ENCODE measurements around the gene SLC22A25. TPM values are rescaled to one million over a fixed set of nuclear protein-coding genes. Genes with fewer than 3 reads are reported as not detected.

Gene SLC22A25
- total and polyA plus RNA-seq, 2 of the 13 experiments (the other 11 are each of a cell fraction or from before 2014, with no cell fraction given): 0.18 to 0.42 TPM

GRCh38 chr11:63239254-63239653 lies 4.1 kb downstream of the SLC22A25 start (continued):
- TF ChIP-seq, protein P1, sequence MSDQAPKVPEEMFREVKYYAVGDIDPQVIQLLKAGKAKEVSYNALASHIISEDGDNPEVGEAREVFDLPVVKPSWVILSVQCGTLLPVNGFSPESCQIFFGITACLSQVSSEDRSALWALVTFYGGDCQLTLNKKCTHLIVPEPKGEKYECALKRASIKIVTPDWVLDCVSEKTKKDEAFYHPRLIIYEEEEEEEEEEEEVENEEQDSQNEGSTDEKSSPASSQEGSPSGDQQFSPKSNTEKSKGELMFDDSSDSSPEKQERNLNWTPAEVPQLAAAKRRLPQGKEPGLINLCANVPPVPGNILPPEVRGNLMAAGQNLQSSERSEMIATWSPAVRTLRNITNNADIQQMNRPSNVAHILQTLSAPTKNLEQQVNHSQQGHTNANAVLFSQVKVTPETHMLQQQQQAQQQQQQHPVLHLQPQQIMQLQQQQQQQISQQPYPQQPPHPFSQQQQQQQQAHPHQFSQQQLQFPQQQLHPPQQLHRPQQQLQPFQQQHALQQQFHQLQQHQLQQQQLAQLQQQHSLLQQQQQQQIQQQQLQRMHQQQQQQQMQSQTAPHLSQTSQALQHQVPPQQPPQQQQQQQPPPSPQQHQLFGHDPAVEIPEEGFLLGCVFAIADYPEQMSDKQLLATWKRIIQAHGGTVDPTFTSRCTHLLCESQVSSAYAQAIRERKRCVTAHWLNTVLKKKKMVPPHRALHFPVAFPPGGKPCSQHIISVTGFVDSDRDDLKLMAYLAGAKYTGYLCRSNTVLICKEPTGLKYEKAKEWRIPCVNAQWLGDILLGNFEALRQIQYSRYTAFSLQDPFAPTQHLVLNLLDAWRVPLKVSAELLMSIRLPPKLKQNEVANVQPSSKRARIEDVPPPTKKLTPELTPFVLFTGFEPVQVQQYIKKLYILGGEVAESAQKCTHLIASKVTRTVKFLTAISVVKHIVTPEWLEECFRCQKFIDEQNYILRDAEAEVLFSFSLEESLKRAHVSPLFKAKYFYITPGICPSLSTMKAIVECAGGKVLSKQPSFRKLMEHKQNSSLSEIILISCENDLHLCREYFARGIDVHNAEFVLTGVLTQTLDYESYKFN (CRISPR knock-in tag; conservative IDR thresholded peaks at IDR 0.05): peak; percentile 90
- peak; percentile 67 for TF ChIP-seq TCF7 (IDR thresholded peaks at IDR 0.05; ENCODE audit: low read depth)
- TF ChIP-seq POGZ (CRISPR knock-in tag; IDR thresholded peaks at IDR 0.05): 0 out of 2 replicates have a peak, but pooled peaks have one; percentile 21
- TF ChIP-seq NR2F6 (IDR thresholded peaks at IDR 0.05): peak; percentile 51; the same call in 1 of the 2 replicates
- TF ChIP-seq NR2F6 (CRISPR knock-in tag; IDR thresholded peaks at IDR 0.05): peak; percentile 24; the same call in 1 of the 2 replicates
- peak; percentile 67; the same call in 1 of the 2 replicates for TF ChIP-seq MIXL1 (CRISPR knock-in tag; IDR thresholded peaks at IDR 0.05)
- TF ChIP-seq CBX5 (CRISPR knock-in tag; IDR thresholded peaks at IDR 0.05; ENCODE audit: borderline replicate concordance): no peak
- TF ChIP-seq NONO (IDR thresholded peaks at IDR 0.05): no peak
- no peak for TF ChIP-seq NONO (CRISPR knock-in tag; conservative IDR thresholded peaks at IDR 0.05)
- TF ChIP-seq NCOR1 (IDR thresholded peaks at IDR 0.05; ENCODE audit: borderline replicate concordance, low read length): peak; percentile 26; the same call in 1 of the 2 replicates
- peak; percentile 90 for TF ChIP-seq FOXA3 (CRISPR knock-in tag; IDR thresholded peaks at IDR 0.05)
- TF ChIP-seq SP4 (CRISPR knock-in tag; IDR thresholded peaks at IDR 0.05): no peak
- no peak for TF ChIP-seq BRD4 (CRISPR knock-in tag; IDR thresholded peaks at IDR 0.05)
- TF ChIP-seq MAF1 (CRISPR knock-in tag; IDR thresholded peaks at IDR 0.05; ENCODE audit: borderline replicate concordance): no peak
- peak; percentile 78 for TF ChIP-seq NCOA2 (CRISPR knock-in tag; IDR thresholded peaks at IDR 0.05)
- TF ChIP-seq ZBTB43 (CRISPR knock-in tag; conservative IDR thresholded peaks at IDR 0.05): peak; percentile 78
- no peak for TF ChIP-seq NR2C2 (CRISPR knock-in tag; IDR thresholded peaks at IDR 0.05; ENCODE audit: borderline replicate concordance)
- TF ChIP-seq ZNF605 (CRISPR knock-in tag; IDR thresholded peaks at IDR 0.05): no peak
- no peak for TF ChIP-seq MTF2 (CRISPR knock-in tag; IDR thresholded peaks at IDR 0.05; ENCODE audit: borderline replicate concordance)
- no peak for TF ChIP-seq CENPBD1 (CRISPR knock-in tag; IDR thresholded peaks at IDR 0.05; ENCODE audit: borderline replicate concordance, low read depth)
- peak; percentile 67 for TF ChIP-seq HNF4G (IDR thresholded peaks at IDR 0.05; ENCODE audit: borderline replicate concordance, low read depth, low read length)
- no peak for TF ChIP-seq HNF4G (CRISPR knock-in tag; IDR thresholded peaks at IDR 0.05; ENCODE audit: borderline replicate concordance, low read depth)
- TF ChIP-seq ZBTB20 (CRISPR knock-in tag; IDR thresholded peaks at IDR 0.05; ENCODE audit: borderline replicate concordance, low read depth): 0 out of 2 replicates have a peak, but pooled peaks have one; percentile 49
- TF ChIP-seq GMEB1 (CRISPR knock-in tag; IDR thresholded peaks at IDR 0.05; ENCODE audit: borderline replicate concordance): 0 out of 2 replicates have a peak, but pooled peaks have one; percentile 34
- TF ChIP-seq HOXA7 (CRISPR knock-in tag; IDR thresholded peaks at IDR 0.05): no peak
- peak; percentile 49; the same call in 1 of the 2 replicates for TF ChIP-seq HDAC2 (CRISPR knock-in tag; IDR thresholded peaks at IDR 0.05)
- TF ChIP-seq FOXP1 (IDR thresholded peaks at IDR 0.05): no peak
- TF ChIP-seq FOXP1 (CRISPR knock-in tag; IDR thresholded peaks at IDR 0.05): peak; percentile 79

Data from HepG2 (cell line).